Activated naive CD4-positive, alpha-beta T cell treated with anti-CD3 and anti-CD28 coated beads, Interleukin-2, amount 10 ng/mL, durations not matched to agents 7 days and 5 days (primary cell): ENCODE results near the gene BEGAIN.

Experiments
- CTCF ChIA-PET: fragments of 350-600 bp; sonication (Branson Sonifier 250); formaldehyde crosslinking; loops from one replicate; lab custom pipeline; 2021; ENCODE audit warnings: antibody characterized with exemption; lab: Charles Lee
- DNase-seq: peaks from one replicate; pipeline ENCODE4 v3.0.0-alpha.2; 2020
- H3K27ac Mint-ChIP-seq: one replicate; pipeline ENCODE4 v1.8.0; 2021; ENCODE audit warnings: mild to moderate bottlenecking, moderate library complexity, mixed read lengths
- H3K27me3 Mint-ChIP-seq: one replicate; pipeline ENCODE4 v1.8.0; 2021; ENCODE audit warnings: mild to moderate bottlenecking, mixed read lengths
- H3K36me3 Mint-ChIP-seq: one replicate; pipeline ENCODE4 v1.8.0; 2021; ENCODE audit warnings: mixed read lengths
- H3K4me1 Mint-ChIP-seq: one replicate; pipeline ENCODE4 v1.8.0; 2021; ENCODE audit warnings: mixed read lengths
- H3K4me3 Mint-ChIP-seq: one replicate; pipeline ENCODE4 v1.8.0; 2021; ENCODE audit warnings: mild to moderate bottlenecking, moderate library complexity, mixed read lengths
- H3K9me3 Mint-ChIP-seq: one replicate; pipeline ENCODE4 v1.8.0; 2021; ENCODE audit warnings: mixed read lengths

BEGAIN gene

DNA sequence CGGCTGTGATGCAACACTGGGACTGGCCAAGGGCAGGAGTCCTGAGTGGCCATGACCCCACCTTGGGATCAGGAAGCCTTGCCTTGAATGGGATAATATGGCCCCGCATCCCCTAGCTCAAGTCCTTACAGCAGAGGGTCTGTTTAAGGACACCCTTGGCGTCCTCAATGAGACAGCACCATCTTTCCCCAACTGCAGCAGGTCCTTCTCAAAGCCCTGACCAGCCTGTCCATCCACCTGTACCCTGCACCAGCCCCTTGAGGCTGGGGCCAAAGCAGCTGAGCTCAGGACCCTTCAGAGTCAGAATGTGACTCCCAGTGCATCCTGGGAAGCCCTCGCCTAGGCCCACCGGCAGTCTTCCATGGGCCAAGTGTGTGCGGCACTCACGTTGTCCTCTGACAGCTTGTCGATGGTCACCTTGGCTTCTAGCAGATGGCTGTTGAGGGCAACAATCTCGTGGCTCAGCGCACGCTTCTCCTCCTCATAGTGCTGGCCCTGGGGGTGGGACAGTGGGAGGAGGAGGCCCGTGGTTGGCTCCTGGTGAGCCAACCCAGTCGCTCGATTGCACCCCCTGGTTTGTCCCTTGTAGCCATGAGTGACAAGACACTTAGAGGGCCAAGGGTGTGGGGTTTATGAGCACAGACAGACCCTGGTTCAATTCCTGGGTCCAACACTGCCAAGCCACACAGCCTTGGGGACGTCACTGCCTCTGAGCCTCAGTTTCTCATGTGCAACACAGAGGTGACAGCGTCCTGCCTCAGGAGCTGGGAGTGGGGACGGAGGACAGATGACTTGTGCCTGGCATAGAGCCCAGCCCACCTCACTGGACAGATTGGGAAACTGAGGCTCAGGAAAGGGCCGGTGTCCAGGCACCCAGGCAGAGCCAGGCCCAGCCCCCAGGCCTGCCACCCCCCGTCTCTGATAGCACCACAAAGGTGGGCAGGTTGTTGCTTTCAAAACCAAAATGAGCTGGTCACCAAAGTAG is 43.5 kb downstream of the BEGAIN start:
- CTCF ChIA-PET: interaction anchor here (1.0 to 2.7 kb wide), 2 partner anchors 44 to 102 kb away, joined by 3 to 18 read pairs; no protein-coding TSS in a partner anchor
- Mint-ChIP-seq H3K4me3 (no peak overlapping the region), H3K27ac (no peak overlapping the region), H3K27me3 (peaks cover 23% of the 10 kb centered on the region), H3K9me3 (no peaks in the 10 kb centered on the region), H3K4me1 (peaks cover 27% of the 10 kb centered on the region), H3K36me3 (no peaks in the 10 kb centered on the region)
- DNase-seq: no peak

DNA sequence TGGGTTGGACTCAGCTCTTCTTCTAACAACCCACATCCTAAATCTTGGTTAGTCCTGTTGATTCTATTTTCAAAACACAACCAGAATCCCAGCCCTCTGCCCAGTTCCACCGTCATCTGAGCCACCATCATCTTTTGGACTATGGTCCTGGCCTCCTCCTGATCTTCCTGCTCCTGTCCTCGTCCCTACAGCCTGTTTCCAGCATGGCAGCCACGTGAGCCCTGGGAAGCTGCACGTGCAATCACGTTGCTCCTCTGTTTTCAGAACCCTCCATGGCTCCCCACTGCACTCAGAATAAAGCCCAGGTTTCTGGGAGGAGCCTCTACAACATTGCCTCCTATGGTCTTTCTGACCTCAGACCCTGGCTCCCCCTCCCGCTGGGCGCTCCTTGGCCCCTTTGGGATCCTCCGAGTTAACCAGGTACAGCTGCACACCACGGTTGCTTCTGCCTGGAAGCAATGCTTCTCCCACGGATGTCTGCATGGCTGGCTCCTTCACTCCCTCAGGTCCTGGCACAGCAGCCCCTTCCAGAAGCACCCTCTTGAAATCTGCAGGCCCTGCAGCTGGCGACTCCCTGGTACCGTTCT is 44.5 kb downstream of the BEGAIN start:
- Mint-ChIP-seq H3K9me3 (no peaks in the 10 kb centered on the region), H3K4me1 (peaks cover 17% of the 10 kb centered on the region), H3K27ac (no peak overlapping the region), H3K27me3 (peaks cover 15% of the 10 kb centered on the region), H3K4me3 (no peak overlapping the region), H3K36me3 (no peaks in the 10 kb centered on the region)
- DNase-seq: no peak
- CTCF ChIA-PET: interaction anchor here (1.0 to 1.4 kb wide), 2 partner anchors 12 to 45 kb away, joined by 3 read pairs; no protein-coding TSS in a partner anchor

DNA sequence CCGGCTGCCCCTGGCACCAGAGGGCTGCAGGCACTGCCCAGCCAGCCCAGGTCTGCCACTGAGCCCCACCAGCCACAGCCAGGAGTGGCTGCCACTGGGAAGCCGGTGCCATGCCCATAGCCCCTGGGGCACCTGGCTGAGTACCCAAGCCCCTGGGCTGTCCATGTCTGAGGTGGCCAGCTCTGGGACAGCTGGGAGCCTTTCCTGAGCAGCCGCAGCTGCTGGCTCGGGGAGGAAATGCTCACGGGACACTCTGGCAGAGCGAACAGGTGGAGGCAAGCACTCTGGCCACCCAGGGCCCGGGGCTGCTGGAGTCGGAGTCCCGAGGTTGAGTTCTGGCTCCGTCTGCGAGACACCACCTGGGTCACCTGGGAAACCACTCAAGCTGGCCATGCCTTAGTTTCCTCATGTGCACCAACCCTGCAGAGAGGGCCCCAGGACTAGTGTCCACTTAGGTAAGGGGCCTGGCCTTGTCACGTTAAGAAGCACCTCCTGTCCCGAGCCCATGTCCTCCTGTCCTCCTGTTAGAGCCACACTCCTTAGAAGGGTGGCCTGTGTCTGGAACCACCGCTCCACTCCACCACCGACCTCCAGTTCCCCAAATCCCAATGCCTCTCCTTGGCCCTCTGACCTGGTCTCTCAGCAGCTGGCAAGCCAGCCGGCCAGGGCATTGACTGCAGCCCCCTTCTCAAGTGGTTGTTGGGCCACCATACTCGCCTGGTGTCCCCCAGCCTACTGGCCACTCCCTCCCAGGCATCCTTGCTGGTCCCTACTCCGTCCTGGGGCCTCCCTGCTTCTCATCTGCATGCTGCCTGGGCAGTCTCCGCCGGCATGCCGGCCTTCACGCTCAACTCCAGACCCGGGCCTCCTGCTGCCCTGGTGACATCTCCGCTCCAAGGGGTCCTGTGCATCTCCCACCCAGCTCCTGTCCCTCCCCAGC is 45.3 kb downstream of the BEGAIN start:
- Mint-ChIP-seq H3K36me3 (no peaks in the 10 kb centered on the region), H3K4me1 (peaks cover 8% of the 10 kb centered on the region), H3K27me3 (peaks cover 7% of the 10 kb centered on the region), H3K27ac (no peak overlapping the region), H3K4me3 (no peak overlapping the region), H3K9me3 (no peaks in the 10 kb centered on the region)
- no peak for DNase-seq
- CTCF ChIA-PET: interaction anchor here (1.2 to 1.4 kb wide), 2 partner anchors 11 to 111 kb away, joined by 3 to 6 read pairs; no protein-coding TSS in a partner anchor

DNA sequence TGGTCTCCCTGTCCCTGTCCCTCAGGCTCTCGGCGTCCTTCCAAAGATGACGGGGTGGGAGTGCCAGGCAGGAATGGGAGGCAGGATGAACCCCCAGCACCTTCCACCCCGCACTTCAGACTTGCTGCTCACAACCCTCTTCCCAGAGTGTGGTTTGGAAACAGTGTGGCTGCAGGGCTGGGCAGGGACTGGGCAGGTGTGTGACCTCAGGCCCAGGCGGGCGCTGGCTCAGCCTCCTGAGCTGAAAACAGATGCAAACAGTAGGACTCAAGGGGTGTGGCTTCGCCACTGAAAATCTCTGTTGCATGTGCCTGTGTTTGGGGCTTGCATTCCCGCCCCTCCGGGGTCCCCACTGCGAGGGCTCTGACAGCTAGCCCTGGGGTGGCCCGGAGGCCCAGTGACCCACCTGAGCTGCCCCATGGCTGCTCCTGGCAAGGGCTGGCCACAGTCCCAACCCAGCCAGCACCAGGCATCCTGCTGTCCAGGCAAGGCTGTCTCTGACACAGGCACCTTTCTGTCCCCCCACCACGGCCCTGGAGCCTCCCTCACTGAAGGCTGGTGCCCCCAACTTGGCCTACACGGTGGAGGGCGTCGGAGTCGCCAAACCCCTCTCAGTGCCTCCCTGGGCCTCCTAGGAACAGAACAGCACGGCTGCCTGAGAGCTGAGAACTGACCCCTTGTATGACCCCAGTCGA is 46.1 kb downstream of the BEGAIN start:
- Mint-ChIP-seq H3K4me3 (no peak overlapping the region), H3K36me3 (no peaks in the 10 kb centered on the region), H3K27me3 (no peaks in the 10 kb centered on the region), H3K9me3 (no peaks in the 10 kb centered on the region), H3K4me1 (peaks cover 3% of the 10 kb centered on the region), H3K27ac (no peak overlapping the region)
- CTCF ChIA-PET: interaction anchor here (1.2 to 1.4 kb wide), 2 partner anchors 10 to 112 kb away, joined by 3 to 6 read pairs; no protein-coding TSS in a partner anchor
- no peak for DNase-seq

DNA sequence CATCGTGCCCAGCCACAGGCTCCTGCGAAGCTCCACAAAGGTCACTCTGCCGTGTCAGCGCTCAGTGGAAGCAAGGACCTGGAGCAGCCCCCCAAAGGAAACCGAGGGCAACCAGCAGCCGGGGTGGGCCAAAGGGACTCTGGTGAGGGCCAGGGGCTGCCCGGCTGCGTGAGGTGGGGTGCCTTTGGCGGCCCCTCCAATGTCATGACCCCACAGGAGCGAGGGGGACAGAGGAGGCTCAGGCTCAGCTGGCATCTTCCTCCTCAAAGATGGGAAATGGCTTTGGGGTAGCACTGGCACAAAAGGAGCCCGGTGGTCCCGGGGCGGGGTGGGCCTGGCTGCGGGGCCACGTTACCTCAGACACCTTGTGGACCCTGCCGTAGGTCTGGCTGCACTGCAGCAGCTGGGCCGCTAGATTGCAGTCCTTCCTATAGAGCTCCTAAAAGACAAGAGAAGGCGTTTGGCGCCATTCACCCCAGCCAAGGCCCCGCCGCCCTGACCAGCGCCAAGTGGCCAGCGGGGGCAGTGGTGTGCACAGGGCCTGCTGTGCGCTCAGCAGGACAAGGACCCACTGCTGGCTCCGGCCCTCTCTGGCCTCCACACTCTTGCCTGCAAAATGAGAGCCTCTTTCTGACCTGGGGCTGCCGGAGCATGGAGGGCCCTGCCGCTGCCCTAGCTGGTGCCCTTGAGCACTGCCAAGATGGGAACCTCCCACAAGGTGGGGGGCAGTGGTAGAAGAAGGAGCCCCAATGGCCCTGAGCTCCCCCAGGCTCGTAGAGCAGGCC is 46.9 kb downstream of the BEGAIN start:
- no peaks in the 10 kb centered on the region for H3K4me1 Mint-ChIP-seq

DNA sequence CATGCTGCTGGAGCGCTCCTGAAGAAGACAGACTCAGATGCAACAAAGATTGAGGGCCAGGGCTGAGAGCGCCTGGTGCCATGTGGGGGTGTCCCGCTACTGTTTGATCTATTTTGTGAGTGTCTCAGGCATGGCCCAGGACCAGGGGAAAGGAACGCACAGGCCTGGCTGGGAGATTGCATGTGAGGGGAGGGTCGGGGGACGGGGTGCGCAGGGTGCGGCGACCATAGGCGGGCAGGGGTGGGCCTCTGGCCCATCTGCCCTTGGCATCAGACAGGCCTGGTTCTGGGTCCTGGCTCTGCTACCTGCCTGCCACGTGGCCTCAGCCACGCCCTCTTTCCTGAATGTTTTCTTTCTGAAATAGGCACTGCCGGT is 47.5 kb downstream of the BEGAIN start:
- CTCF ChIA-PET: no interaction called here
- Mint-ChIP-seq H3K27me3 (no peaks in the 10 kb centered on the region), H3K4me1 (no peaks in the 10 kb centered on the region), H3K27ac (no peak overlapping the region), H3K36me3 (no peaks in the 10 kb centered on the region), H3K9me3 (no peaks in the 10 kb centered on the region), H3K4me3 (no peak overlapping the region)
- DNase-seq: no peak

More for the DNA sequence above, 46.9 kb downstream of the BEGAIN start:
- Mint-ChIP-seq H3K36me3 (no peaks in the 10 kb centered on the region), H3K9me3 (no peaks in the 10 kb centered on the region), H3K27me3 (no peaks in the 10 kb centered on the region), H3K27ac (no peak overlapping the region), H3K4me3 (no peak overlapping the region)
- DNase-seq: no peak
- CTCF ChIA-PET: interaction anchor here (1.2 kb wide), 1 partner anchor 113 kb away, joined by 6 read pairs; no protein-coding TSS in a partner anchor

DNA sequence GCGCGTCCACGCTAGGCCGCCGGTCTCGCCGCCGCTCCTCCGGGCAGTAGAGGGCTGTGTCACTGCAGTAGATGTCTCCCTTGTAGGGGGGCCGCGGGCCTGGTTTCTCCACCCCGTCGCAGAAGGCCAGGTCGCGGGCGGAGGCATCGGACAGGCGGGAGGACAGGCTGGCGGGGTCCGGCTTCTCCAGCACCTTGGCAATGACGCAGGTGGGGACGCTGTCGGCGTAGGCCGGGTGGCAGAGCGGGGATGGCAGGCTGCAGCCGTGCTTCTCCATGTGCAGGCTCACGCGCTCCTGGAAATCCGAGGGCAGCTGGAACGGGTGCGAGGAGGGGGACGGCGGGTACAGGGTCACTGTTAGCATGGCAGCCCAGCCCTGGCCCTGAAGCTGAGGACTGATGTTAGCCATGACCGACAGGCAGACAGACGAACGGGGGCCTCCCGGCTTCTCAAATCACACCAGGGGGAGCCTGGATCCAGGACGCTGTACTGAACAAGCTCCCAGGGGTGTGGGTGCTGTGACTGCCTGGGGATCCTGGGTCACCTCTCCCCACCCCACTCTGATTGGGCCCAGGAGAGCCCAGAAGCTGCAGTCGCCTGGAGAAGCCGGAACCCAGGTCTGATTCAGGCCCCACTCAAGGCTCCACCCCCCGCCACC is 48.1 kb downstream of the BEGAIN start:
- H3K27me3 Mint-ChIP-seq: peaks cover 3% of the 10 kb centered on the region
- CTCF ChIA-PET: no interaction called here
- peak; percentile 12 for DNase-seq
- no peaks in the 10 kb centered on the region for H3K36me3 Mint-ChIP-seq
- H3K4me3 Mint-ChIP-seq: no peak overlapping the region
- no peak overlapping the region for H3K27ac Mint-ChIP-seq
- H3K4me1 Mint-ChIP-seq: no peaks in the 10 kb centered on the region
- H3K9me3 Mint-ChIP-seq: no peaks in the 10 kb centered on the region

DNA sequence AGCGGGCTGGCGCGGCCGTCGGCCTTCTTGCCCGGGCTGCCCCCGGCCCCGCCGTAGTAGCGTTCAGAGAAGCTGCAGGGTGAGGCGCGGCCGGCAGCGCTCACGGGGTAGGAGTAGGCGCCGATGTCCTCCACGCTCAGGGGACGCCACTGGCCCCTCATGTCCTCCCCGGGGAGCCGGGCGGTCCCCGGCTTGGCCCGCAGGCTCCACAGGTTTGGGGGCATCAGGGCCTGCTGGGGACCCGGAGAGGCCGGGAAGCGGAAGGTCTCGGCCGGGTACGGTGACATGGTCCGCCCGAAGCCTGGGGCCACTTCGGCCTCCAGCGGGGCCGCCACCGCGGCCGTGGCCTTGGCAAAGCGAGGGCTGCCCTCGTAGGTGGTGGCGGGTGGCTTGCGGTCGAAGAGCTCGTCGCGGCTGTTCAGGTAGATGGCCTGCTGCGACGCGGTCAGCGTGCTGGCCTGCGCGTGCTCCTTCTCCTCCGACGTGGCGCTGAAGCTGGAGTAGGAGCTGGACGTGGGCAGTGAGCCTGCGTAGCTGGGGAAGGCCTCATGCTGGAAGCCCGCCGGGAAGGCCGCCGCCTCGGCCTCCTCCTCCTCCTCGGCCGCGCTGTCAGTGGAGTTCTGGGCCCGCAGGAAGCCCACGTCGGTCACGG is 48.7 kb downstream of the BEGAIN start:
- no peaks in the 10 kb centered on the region for H3K9me3 Mint-ChIP-seq
- peaks cover 2% of the 10 kb centered on the region for H3K4me1 Mint-ChIP-seq
- H3K4me3 Mint-ChIP-seq: no peak overlapping the region
- no peaks in the 10 kb centered on the region for H3K36me3 Mint-ChIP-seq
- peak; percentile 14 for DNase-seq
- no peak overlapping the region for H3K27ac Mint-ChIP-seq
- peaks cover 3% of the 10 kb centered on the region for H3K27me3 Mint-ChIP-seq
- CTCF ChIA-PET: no interaction called here

DNA sequence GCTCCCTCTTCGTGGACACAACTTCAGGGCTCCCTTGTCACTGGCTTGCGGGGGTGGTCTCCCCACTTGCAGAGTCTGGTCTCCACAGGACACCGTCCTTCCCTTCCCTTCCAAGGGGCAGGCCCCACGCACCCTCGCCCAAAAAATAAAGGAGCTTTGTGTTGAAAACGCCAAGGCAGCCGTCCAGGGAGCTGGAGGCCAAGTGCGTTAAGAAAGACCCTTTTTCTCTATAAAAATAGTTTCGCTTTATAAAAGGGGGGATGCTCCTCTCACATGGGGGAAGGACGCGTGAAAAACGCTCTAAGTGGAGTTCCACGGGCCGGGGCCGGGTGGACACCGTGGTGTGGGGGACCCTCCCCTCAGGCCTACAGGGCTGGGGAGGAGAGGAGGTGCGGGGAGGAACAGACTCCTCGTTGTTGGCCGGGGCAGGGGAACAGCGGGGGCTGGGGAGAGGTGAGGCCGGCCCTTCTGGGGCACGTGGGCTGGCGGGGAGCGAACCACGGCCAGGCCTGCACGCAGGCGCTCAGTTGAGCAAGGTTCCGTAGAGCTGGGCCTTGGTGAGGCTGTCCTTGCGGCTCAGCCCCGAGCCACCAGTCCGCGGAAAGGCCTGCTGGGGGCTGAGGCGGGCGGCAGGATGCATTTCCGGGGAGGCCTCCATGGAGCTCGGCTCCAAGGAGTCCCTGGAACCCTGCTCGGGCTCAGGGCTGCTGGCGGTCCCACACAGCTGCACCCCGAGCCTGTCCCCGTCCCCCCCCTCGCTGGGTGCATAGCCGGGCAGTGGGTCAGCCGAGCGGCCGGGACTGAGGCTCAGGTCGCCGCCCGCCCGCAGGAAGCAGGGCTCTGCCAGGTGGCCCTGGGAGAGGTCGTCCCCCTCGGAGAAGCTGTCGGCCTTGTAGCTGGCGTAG is 49.5 kb downstream of the BEGAIN start:
- H3K4me3 Mint-ChIP-seq: no peak overlapping the region
- no peaks in the 10 kb centered on the region for H3K36me3 Mint-ChIP-seq
- H3K27me3 Mint-ChIP-seq: peaks cover 3% of the 10 kb centered on the region
- peak; percentile 16 for DNase-seq
- peaks cover 8% of the 10 kb centered on the region for H3K4me1 Mint-ChIP-seq
- no peak overlapping the region for H3K27ac Mint-ChIP-seq
- H3K9me3 Mint-ChIP-seq: no peaks in the 10 kb centered on the region
- CTCF ChIA-PET: no interaction called here

DNA sequence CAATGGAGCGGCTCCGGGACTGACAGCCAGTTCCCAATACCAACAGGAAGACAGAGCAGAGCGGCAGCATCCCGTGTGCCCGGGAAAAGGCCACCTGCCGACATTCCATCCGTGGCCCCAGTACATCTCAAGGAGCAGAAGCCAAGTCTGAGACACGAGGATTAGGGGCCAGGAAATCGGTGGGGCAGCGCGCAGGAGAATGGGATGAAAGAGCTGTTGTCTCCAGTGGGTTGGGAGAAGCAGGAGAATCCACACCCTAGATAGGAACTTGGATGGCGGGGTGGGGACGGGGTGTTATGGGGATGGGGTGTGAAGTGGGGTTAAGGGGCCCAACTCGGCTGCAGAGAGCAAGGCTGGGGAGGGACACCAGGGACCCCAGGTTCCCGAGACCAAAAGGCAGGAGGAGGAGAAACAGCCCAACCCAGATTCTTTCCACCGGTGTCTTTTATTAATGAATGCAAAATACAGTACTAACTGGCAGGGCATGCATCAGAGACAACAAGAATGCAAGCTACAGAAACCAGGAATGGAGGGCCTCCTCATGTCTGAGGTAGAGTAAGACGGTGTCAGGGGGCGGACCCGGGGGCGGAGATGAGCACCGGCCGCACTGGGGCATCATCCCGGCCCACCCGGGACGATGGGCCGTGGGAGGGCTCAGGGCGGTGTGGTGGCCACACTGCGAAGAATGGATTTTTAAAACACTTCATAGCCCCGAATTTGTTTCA is 50.3 kb downstream of the BEGAIN start:
- H3K4me3 Mint-ChIP-seq: no peak overlapping the region
- peaks cover 3% of the 10 kb centered on the region for H3K27me3 Mint-ChIP-seq
- DNase-seq: no peak
- peaks cover 9% of the 10 kb centered on the region for H3K4me1 Mint-ChIP-seq
- H3K27ac Mint-ChIP-seq: no peak overlapping the region
- H3K9me3 Mint-ChIP-seq: no peaks in the 10 kb centered on the region
- H3K36me3 Mint-ChIP-seq: no peaks in the 10 kb centered on the region
- CTCF ChIA-PET: interaction anchor here (0.7 kb wide), 1 partner anchor 109 kb away, joined by 3 read pairs; no protein-coding TSS in a partner anchor

DNA sequence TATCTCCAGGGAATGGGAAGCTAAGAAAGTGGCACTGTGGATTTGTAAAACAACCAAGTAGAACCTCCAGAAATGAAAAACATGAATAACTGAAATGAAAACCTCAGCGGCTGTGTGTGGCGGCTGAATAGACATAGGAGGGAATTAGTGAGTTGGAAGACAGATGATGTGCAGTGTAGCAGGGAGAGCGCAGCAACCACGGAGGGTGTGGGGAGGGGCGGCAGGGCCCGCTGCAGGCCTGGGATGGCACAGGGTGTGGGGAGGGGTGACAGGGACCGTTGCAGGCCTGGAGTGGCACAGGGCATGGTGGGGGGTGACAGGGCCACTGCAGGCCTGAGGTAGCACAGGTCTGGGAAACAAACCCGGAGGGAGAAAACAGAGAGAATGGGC is 51.1 kb downstream of the BEGAIN start:
- peaks cover 3% of the 10 kb centered on the region for H3K27me3 Mint-ChIP-seq
- CTCF ChIA-PET: interaction anchor here (1.2 kb wide), 1 partner anchor 49 kb away, joined by 4 read pairs; no protein-coding TSS in a partner anchor
- DNase-seq: no peak
- H3K27ac Mint-ChIP-seq: no peak overlapping the region
- no peaks in the 10 kb centered on the region for H3K9me3 Mint-ChIP-seq
- H3K4me3 Mint-ChIP-seq: no peak overlapping the region
- no peaks in the 10 kb centered on the region for H3K36me3 Mint-ChIP-seq
- peaks cover 9% of the 10 kb centered on the region for H3K4me1 Mint-ChIP-seq
